HepG2 (cell line): ENCODE measurements around the gene TMTC1. TPM values are rescaled to one million over a fixed set of nuclear protein-coding genes. Genes with fewer than 3 reads are reported as not detected.

Experiments
- ATAC-seq: fragments of 200-7000 bp; cut with Tn5 transposase; 3 replicates; pipeline ENCODE4 v1.9.1; 2020; ENCODE audit warnings: mild to moderate bottlenecking, moderate library complexity
- BruUV-seq: library from RNA; stranded (reverse); fragments of 400-500 nt; replicated peaks from 2 replicates; lab custom pipeline; 2021; lab: Mats Ljungman, UMichigan
- CTCF ChIA-PET: fragments of 300-600 bp; formaldehyde crosslinking; extraction: SDS; loops from one replicate; lab custom pipeline; 2021; ENCODE audit warnings: low total read pairs, inconsistent platforms, low intra/inter-chr PET ratio; lab: Yijun Ruan, JAX
- POLR2A ChIA-PET: fragments of 350-600 bp; sonication (Branson Sonifier 250); formaldehyde crosslinking; loops from one replicate; lab custom pipeline; 2020; ENCODE audit warnings: antibody characterized with exemption, inconsistent platforms; lab: Yijun Ruan, JAX
- DNase-seq: peaks from one replicate; pipeline ENCODE4 v3.0.0-alpha.2; 2015; ENCODE audit warnings: low spot score
- FAIRE-seq: peaks from 3 replicates; lab custom pipeline; 2011; peaks lifted over from hg19 to GRCh38; lab: Jason Lieb, UNC
- H2AFZ ChIP-seq: one replicate; pipeline ENCODE4 v1.6.1; 2011; ENCODE audit warnings: low read length, inconsistent platforms
- H3K27ac ChIP-seq: fragments of 300-600 bp; 3 replicates; pipeline ENCODE4 v1.8.0; 2011; ENCODE audit warnings: mixed run types, mild to moderate bottlenecking, mixed read lengths, low read length, inconsistent platforms; ENCODE audit not compliant: insufficient read depth; ENCODE audit errors: extremely low read length
- H3K27me3 ChIP-seq, 2 experiments: fragments of 200-600 bp in 1 of 2; 2 replicates in 1 of 2; 3 replicates in 1 of 2; pipeline versions ENCODE4 v1.6.0 to v1.8.0; 2011; ENCODE audit warnings: low read length in 2 of 2, mild to moderate bottlenecking in 2 of 2, moderate library complexity in 2 of 2, inconsistent platforms in 1 of 2; ENCODE audit not compliant: insufficient read depth in 2 of 2, control insufficient read depth in 1 of 2
- H3K36me3 ChIP-seq, 2 experiments: fragments of 200-600 bp in 1 of 2; replicated peaks in 1 of 2; 2 replicates in 1 of 2; 3 replicates in 1 of 2; pipeline versions ENCODE4 v1.5.1 to v1.8.0; 2011; ENCODE audit warnings: low read length in 2 of 2, inconsistent platforms in 1 of 2; ENCODE audit not compliant: insufficient read depth in 2 of 2, control insufficient read depth in 1 of 2
- H3K4me1 ChIP-seq: 2 replicates; pipeline ENCODE4 v1.5.1; 2012; ENCODE audit warnings: low read length, inconsistent platforms; ENCODE audit not compliant: insufficient read depth
- H3K4me2 ChIP-seq: 2 replicates; pipeline ENCODE4 v1.6.0; 2011; ENCODE audit warnings: low read depth, low read length, inconsistent platforms
- H3K4me3 ChIP-seq, 3 experiments: fragments of 200-600 bp in 1 of 3; sonication (generic), shearing (Covaris generic) in 1 of 3; replicated peaks in 1 of 3; 2 replicates each; pipeline ENCODE4 v1.5.1; 2011 to 2016; ENCODE audit warnings: low read length in 3 of 3, inconsistent platforms in 2 of 3, low read depth in 2 of 3, mild to moderate bottlenecking in 2 of 3, control low read depth in 1 of 3, mixed read lengths in 1 of 3; ENCODE audit not compliant: insufficient read depth in 1 of 3
- H3K79me2 ChIP-seq: one replicate; pipeline ENCODE4 v1.6.1; 2011; ENCODE audit warnings: low read length, inconsistent platforms; ENCODE audit not compliant: insufficient read depth
- H3K9ac ChIP-seq: 2 replicates; pipeline ENCODE4 v1.6.0; 2011; ENCODE audit warnings: mild to moderate bottlenecking, low read depth, low read length, inconsistent platforms; ENCODE audit not compliant: insufficient read depth
- H3K9me3 ChIP-seq: 2 replicates; pipeline ENCODE4 v1.5.1; 2012; ENCODE audit warnings: mild to moderate bottlenecking, low read length
- H4K20me1 ChIP-seq: 2 replicates; pipeline ENCODE4 v1.6.0; 2011; ENCODE audit warnings: inconsistent platforms, mild to moderate bottlenecking, low read length, moderate library complexity; ENCODE audit not compliant: insufficient read depth
- CHD2 ChIP-seq: IDR thresholded peaks from 2 replicates; pipeline ENCODE4 v1.6.1; 2011; ENCODE audit warnings: low read depth, low read length, improper control_type of control experiment
- FOXC1 ChIP-seq: sonication (generic); formaldehyde crosslinking; IDR thresholded peaks from 2 replicates; pipeline ENCODE4 v1.8.0; 2022; ENCODE audit warnings: mild to moderate bottlenecking, missing genetic modification reagents, borderline replicate concordance
- MYNN ChIP-seq: sonication (generic); formaldehyde crosslinking; IDR thresholded peaks from 2 replicates; pipeline ENCODE4 v1.4.0; 2020; ENCODE audit warnings: mild to moderate bottlenecking, low read depth, missing genetic modification reagents
- MYPOP ChIP-seq: sonication (generic); formaldehyde crosslinking; IDR thresholded peaks from 2 replicates; pipeline ENCODE4 v1.8.1; 2023; ENCODE audit warnings: mild to moderate bottlenecking, moderate library complexity, missing genetic modification reagents
- NFATC3 ChIP-seq: sonication (generic); formaldehyde crosslinking; IDR thresholded peaks from 2 replicates; pipeline ENCODE4 v1.5.1; 2020; ENCODE audit warnings: mild to moderate bottlenecking, missing genetic modification reagents
- PAWR ChIP-seq: sonication (generic); formaldehyde crosslinking; IDR thresholded peaks from 2 replicates; pipeline ENCODE4 v1.4.0; 2020; ENCODE audit warnings: missing genetic modification reagents, mild to moderate bottlenecking, borderline replicate concordance
- PHF21A ChIP-seq: sonication (generic); formaldehyde crosslinking; IDR thresholded peaks from 2 replicates; pipeline ENCODE4 v1.5.0; 2020; ENCODE audit warnings: mild to moderate bottlenecking, missing genetic modification reagents
- POLR2AphosphoS2 ChIP-seq: IDR thresholded peaks from 2 replicates; pipeline ENCODE4 v1.6.1; 2011; ENCODE audit warnings: low read depth, low read length, improper control_type of control experiment
- RCOR2 ChIP-seq: IDR thresholded peaks from 2 replicates; pipeline ENCODE4 v1.6.1; 2016; ENCODE audit warnings: missing biosample characterization, missing genetic modification reagents
- SUZ12 ChIP-seq: fragments of 150-350 bp; IDR thresholded peaks from 2 replicates; pipeline ENCODE4 v1.6.1; 2014; ENCODE audit warnings: low read depth, low read length
- ZBTB25 ChIP-seq: IDR thresholded peaks from 2 replicates; pipeline ENCODE4 v1.6.1; 2018; ENCODE audit warnings: missing genetic modification reagents
- ZNF276 ChIP-seq: sonication (generic); formaldehyde crosslinking; IDR thresholded peaks from 2 replicates; pipeline ENCODE4 v1.4.0; 2020; ENCODE audit warnings: mild to moderate bottlenecking, low read depth, missing genetic modification reagents
- ZNF354B ChIP-seq: sonication (generic); formaldehyde crosslinking; IDR thresholded peaks from 2 replicates; pipeline ENCODE4 v1.8.0; 2022; ENCODE audit warnings: mild to moderate bottlenecking, missing genetic modification reagents
- ZNF644 ChIP-seq: IDR thresholded peaks from 2 replicates; pipeline ENCODE4 v1.6.1; 2016; ENCODE audit warnings: low read depth
- ZNF747 ChIP-seq: sonication (generic); formaldehyde crosslinking; IDR thresholded peaks from 2 replicates; pipeline ENCODE4 v1.8.1; 2023; ENCODE audit warnings: missing genetic modification reagents, mild to moderate bottlenecking, borderline replicate concordance
- ZNF749 ChIP-seq: sonication (generic); formaldehyde crosslinking; IDR thresholded peaks from 2 replicates; pipeline ENCODE4 v1.8.0; 2022; ENCODE audit warnings: mild to moderate bottlenecking, missing genetic modification reagents, moderate library complexity, borderline replicate concordance
- WGBS: methylation state at CpG from one replicate; pipeline ENCODE4 v1.1.6; 2017; ENCODE audit warnings: low lambda C conversion rate; 5-methylcytosine and 5-hydroxymethylcytosine counted together
- in situ Hi-C: cut with HindIII; loops from 2 replicates; pipeline ENCODE4 v1.10.0; 2017; ENCODE audit warnings: low pct_unique_long_range_greater_than_20kb; ENCODE audit not compliant: extremely low pct_ligation_motif_present
- intact Hi-C: fragments of 100-400 bp; cut with micrococcal nuclease; formaldehyde crosslinking; loops from one replicate; pipeline ENCODE4 v1.10.0; 2022; ENCODE audit not compliant: unreplicated experiment
- polyA plus RNA-seq, 8 experiments: library from polyadenylated mRNA; depleted of rRNA in 3 of 8; stranded (reverse) in 7 of 8; unstranded in 1 of 8; fragments of >200 nt; fragmentation: Illumina TruSeq in 4 of 8; extraction: Trizol in 4 of 8; gene quantifications; 2 replicates each; pipeline versions ENCODE4 v1.2.1 to v1.2.3, GENCODE V29; 2011 to 2016; ENCODE audit warnings: low read depth in 4 of 8, missing spikeins in 1 of 8, mixed read lengths in 1 of 8; ENCODE audit not compliant: insufficient read depth in 1 of 8
- total RNA-seq, 5 experiments: library from RNA; depleted of rRNA; stranded (reverse); fragments of >200 nt; fragmentation: Illumina TruSeq; extraction: Trizol; gene quantifications; 2 replicates each; pipeline ENCODE4 v1.2.3, GENCODE V29; 2016; ENCODE audit warnings: low read depth in 1 of 5

TMTC1 gene
- total and polyA plus RNA-seq, 2 of the 13 experiments (the other 11 are each of a cell fraction or from before 2014, with no cell fraction given): 0.69 to 1.8 TPM

- ATAC-seq (no peak), DNase-seq (no peak)
- POLR2A ChIA-PET: no interaction called here
- no peak overlapping the region for H3K4me3 ChIP-seq
- no peaks in the 10 kb centered on the region for H3K9me3 ChIP-seq
- 48% methylated on average over 4 of the region's 4 CpGs for whole genome bisulfite sequencing
- H3K79me2 ChIP-seq: no peaks in the 10 kb centered on the region
- no peaks in the 10 kb centered on the region; a peak in 1 of 5 replicates for H3K27me3 ChIP-seq
- H4K20me1 ChIP-seq: no peaks in the 10 kb centered on the region
- CTCF ChIA-PET: no interaction called here
- intact Hi-C loops (no loop called here), in situ Hi-C loops (no loop called here)
- H2AFZ ChIP-seq: no peak overlapping the region
- no peak for TF ChIP-seq ZNF747 (CRISPR knock-in tag)
- TF ChIP-seq PHF21A (CRISPR knock-in tag): no peak
- no peak for TF ChIP-seq ZNF354B (CRISPR knock-in tag)
- no peak for TF ChIP-seq MYNN (CRISPR knock-in tag)
- no peak for TF ChIP-seq SUZ12
- TF ChIP-seq FOXC1 (CRISPR knock-in tag): no peak
- TF ChIP-seq ZNF644 (CRISPR knock-in tag): no peak
- no peak for TF ChIP-seq ZBTB25
- no peak for TF ChIP-seq CHD2
- no peak for TF ChIP-seq ZNF749 (CRISPR knock-in tag)
- TF ChIP-seq ZNF276 (CRISPR knock-in tag): no peak
- TF ChIP-seq PAWR (CRISPR knock-in tag): no peak
- no peak for TF ChIP-seq RCOR2 (CRISPR knock-in tag)
- no peak for TF ChIP-seq POLR2AphosphoS2
- TF ChIP-seq MYPOP (CRISPR knock-in tag): no peak
- no peak for TF ChIP-seq NFATC3
- TF ChIP-seq, all 625 proteins: peak for 0
- BruUV-seq: no TSS peak
- H3K27ac ChIP-seq: no peak overlapping the region
- H3K4me1 ChIP-seq: 0 out of 2 replicates have a peak, but pooled peaks cover 6% of the 10 kb centered on the region
- no peak overlapping the region for H3K4me2 ChIP-seq
- FAIRE-seq: no peak
- H3K36me3 ChIP-seq: no peaks in the 10 kb centered on the region
- no peak overlapping the region for H3K9ac ChIP-seq
Observed at GRCh38 chr12:29562110-29562804, 221.5 kb downstream of the TMTC1 start.
